Osteocyte (in vitro differentiated cells): ENCODE data around the gene CCDC24. TPM values are rescaled to one million over a fixed set of nuclear protein-coding genes. Genes with fewer than 3 reads are reported as not detected.

Source experiments
- DNase-seq: peaks from one replicate; pipeline ENCODE4 v3.0.0; 2021; ENCODE audit warnings: mixed read lengths; ENCODE audit not compliant: unreplicated experiment; ENCODE audit errors: extremely low spot score
- H3K27ac Mint-ChIP-seq: one replicate; pipeline ENCODE4 v1.8.0; 2021; ENCODE audit warnings: mild to moderate bottlenecking, mixed read lengths; ENCODE audit not compliant: unreplicated experiment
- H3K27me3 Mint-ChIP-seq: one replicate; pipeline ENCODE4 v1.8.0; 2021; ENCODE audit warnings: mixed read lengths; ENCODE audit not compliant: unreplicated experiment
- H3K36me3 Mint-ChIP-seq: one replicate; pipeline ENCODE4 v1.8.0; 2021; ENCODE audit warnings: mixed read lengths; ENCODE audit not compliant: unreplicated experiment
- H3K4me1 Mint-ChIP-seq: one replicate; pipeline ENCODE4 v1.8.0; 2021; ENCODE audit warnings: mixed read lengths; ENCODE audit not compliant: unreplicated experiment
- H3K4me3 Mint-ChIP-seq: one replicate; pipeline ENCODE4 v1.8.0; 2021; ENCODE audit warnings: mild to moderate bottlenecking, moderate library complexity, mixed read lengths; ENCODE audit not compliant: unreplicated experiment
- H3K9me3 Mint-ChIP-seq: one replicate; pipeline ENCODE4 v1.8.0; 2021; ENCODE audit warnings: mixed read lengths; ENCODE audit not compliant: unreplicated experiment
- total RNA-seq: library from RNA; stranded (reverse); gene quantifications from 2 replicates; pipeline ENCODE4 v1.2.1, GENCODE V29; 2021
- TF ChIP-seq, protein P1 (sequence below): fragments of 200-600 bp; sonication (generic); IDR thresholded peaks from 2 replicates; pipeline ENCODE4 v1.5.0; 2021; ENCODE audit warnings: antibody characterized with exemption, mild to moderate bottlenecking, moderate library complexity

CCDC24 gene
- total RNA-seq, 1 donor from 2014 or later = 5.1 TPM

DNA sequence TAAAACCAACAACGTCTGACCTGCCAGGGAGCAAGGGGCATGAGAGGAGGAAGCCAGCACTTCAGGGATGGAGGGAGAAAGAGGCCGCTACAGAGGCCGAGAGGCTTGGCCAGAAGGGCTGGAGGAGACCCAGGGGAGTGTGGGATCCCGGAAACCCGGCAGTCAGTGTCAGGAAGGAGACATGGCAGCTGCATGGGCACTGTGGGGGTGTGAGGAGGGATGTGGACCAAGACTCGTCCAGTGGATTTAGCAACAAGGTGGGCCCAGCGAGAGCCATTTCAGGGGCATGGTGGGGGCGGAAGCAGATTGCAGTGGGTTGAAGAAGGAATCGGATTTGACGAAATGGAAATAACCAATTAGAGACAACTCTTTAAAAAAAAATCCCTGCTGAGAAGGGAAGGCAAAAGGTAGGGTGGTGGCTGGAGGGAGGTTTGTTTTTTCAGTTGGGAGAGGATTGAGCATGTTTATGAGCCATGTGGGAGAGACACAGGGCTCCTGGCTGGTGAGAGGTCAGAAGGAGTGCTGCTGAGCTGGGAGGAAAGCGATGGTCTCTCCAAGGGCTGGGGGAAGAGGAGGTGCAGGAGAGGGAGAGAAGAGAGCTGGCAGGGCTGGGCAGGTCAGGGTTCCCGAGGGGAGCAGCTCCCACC is 8.0 kb upstream of the CCDC24 start:
- no peaks in the 10 kb centered on the region for H3K9me3 Mint-ChIP-seq
- H3K27me3 Mint-ChIP-seq = no peaks in the 10 kb centered on the region
- H3K27ac Mint-ChIP-seq = no peak overlapping the region
- no peak for DNase-seq
- TF ChIP-seq, protein P1, sequence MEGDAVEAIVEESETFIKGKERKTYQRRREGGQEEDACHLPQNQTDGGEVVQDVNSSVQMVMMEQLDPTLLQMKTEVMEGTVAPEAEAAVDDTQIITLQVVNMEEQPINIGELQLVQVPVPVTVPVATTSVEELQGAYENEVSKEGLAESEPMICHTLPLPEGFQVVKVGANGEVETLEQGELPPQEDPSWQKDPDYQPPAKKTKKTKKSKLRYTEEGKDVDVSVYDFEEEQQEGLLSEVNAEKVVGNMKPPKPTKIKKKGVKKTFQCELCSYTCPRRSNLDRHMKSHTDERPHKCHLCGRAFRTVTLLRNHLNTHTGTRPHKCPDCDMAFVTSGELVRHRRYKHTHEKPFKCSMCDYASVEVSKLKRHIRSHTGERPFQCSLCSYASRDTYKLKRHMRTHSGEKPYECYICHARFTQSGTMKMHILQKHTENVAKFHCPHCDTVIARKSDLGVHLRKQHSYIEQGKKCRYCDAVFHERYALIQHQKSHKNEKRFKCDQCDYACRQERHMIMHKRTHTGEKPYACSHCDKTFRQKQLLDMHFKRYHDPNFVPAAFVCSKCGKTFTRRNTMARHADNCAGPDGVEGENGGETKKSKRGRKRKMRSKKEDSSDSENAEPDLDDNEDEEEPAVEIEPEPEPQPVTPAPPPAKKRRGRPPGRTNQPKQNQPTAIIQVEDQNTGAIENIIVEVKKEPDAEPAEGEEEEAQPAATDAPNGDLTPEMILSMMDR = no peak
- H3K4me1 Mint-ChIP-seq = peaks cover 28% of the 10 kb centered on the region
- H3K4me3 Mint-ChIP-seq = no peak overlapping the region
- H3K36me3 Mint-ChIP-seq = peaks cover 3% of the 10 kb centered on the region

GRCh38 chr1:43984855-43985254 is 6.5 kb upstream of the CCDC24 start:
- DNase-seq = no peak
- H3K4me3 Mint-ChIP-seq = no peak overlapping the region
- H3K27me3 Mint-ChIP-seq = no peaks in the 10 kb centered on the region
- H3K36me3 Mint-ChIP-seq = peaks cover 3% of the 10 kb centered on the region
- no peak overlapping the region for H3K27ac Mint-ChIP-seq
- H3K4me1 Mint-ChIP-seq = peaks cover 21% of the 10 kb centered on the region
- no peaks in the 10 kb centered on the region for H3K9me3 Mint-ChIP-seq
- TF ChIP-seq, protein P1 = no peak

DNA sequence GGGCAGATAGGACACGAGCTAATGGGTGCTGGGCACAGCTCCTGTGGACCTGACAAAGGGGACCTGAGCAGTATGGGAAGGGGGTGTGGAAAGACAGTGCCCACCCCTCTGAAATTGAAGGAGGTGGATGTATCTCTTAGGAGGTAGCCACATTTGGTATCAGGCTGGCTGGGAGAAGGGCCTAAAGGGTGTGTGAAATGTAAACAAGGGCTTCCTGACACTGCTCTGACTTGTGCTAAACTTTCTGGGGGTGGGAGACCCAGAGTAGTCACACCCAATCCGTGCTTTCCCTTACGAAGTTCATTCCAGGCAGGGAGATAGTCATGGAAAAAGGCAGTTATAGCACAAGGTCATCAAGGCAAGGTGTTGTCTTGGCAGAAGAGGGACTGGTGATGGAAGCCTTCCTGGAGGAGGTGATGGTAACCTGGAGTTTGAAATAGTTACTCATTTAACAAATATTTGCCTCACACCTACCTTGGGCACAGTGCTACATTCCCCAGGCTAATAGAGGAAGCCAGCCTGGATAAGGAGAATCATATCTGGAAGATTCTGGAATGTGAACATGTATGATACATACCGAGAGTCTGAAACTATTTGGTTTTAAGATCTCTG is 5.3 kb upstream of the CCDC24 start:
- H3K27ac Mint-ChIP-seq = no peak overlapping the region
- H3K4me3 Mint-ChIP-seq = no peak overlapping the region
- H3K36me3 Mint-ChIP-seq = peaks cover 3% of the 10 kb centered on the region
- no peaks in the 10 kb centered on the region for H3K9me3 Mint-ChIP-seq
- H3K4me1 Mint-ChIP-seq = peaks cover 16% of the 10 kb centered on the region
- TF ChIP-seq, protein P1 = no peak
- DNase-seq = no peak
- H3K27me3 Mint-ChIP-seq = no peaks in the 10 kb centered on the region

- H3K4me1 Mint-ChIP-seq = peaks cover 18% of the 10 kb centered on the region
- no peaks in the 10 kb centered on the region for H3K9me3 Mint-ChIP-seq
- H3K27me3 Mint-ChIP-seq = no peaks in the 10 kb centered on the region
- no peak for DNase-seq
- no peak overlapping the region for H3K27ac Mint-ChIP-seq
- TF ChIP-seq, protein P1 = no peak
- peaks cover 3% of the 10 kb centered on the region for H3K36me3 Mint-ChIP-seq
- no peak overlapping the region for H3K4me3 Mint-ChIP-seq
Measured at GRCh38 chr1:43986712-43987111, 4.7 kb upstream of the CCDC24 start.

DNA sequence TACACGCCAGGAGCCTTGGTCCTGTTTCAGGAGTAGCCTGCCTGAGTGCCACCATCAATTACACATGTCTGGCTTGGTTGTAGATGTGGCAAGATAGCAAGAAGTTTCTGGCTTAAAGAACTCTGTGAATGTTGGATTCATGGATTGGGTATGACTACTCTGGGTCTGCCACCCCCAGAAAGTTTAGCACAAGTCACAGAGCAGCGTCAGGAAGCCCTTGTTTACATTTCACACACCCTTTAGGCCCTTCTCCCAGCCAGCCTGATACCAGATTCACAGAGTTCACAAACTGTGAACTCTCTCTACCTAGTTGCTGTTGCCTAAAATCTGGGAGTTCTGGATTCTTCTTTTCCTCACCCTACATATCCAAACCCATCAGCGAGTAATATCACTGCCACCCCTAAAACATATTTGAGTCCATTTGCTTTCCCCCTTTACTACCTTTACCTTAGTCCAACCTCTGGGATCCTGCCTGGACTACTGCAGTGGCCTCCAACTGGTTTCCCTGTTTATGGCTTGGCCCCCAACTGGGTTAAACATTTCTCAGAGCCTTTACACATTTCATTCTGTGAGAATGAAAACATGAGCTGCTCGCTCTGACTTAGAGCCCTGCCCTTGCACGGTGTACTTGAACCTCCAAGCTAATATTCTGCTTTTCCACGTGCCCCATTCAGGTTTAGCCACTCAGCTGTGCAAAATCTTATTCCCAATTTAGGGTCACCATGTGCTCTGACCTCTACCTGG is 4.1 kb upstream of the CCDC24 start:
- no peaks in the 10 kb centered on the region for H3K9me3 Mint-ChIP-seq
- H3K36me3 Mint-ChIP-seq = peaks cover 3% of the 10 kb centered on the region
- peaks cover 23% of the 10 kb centered on the region for H3K4me1 Mint-ChIP-seq
- TF ChIP-seq, protein P1 = no peak
- DNase-seq = no peak
- H3K27me3 Mint-ChIP-seq = no peaks in the 10 kb centered on the region
- no peak overlapping the region for H3K4me3 Mint-ChIP-seq
- H3K27ac Mint-ChIP-seq = no peak overlapping the region
